Neural progenitor cell (in vitro differentiated cells): ENCODE measurements around the gene CCDC178.

Experiments
- CTCF ChIP-seq: fragments of 200-600 bp; sonication (generic); IDR thresholded peaks from 2 replicates; pipeline ENCODE4 v1.5.1; 2017; ENCODE audit warnings: antibody characterized with exemption, mild to moderate bottlenecking
- EZH2 ChIP-seq: fragments of 200-600 bp; sonication (generic); IDR thresholded peaks from 2 replicates; pipeline ENCODE4 v1.6.1; 2017; ENCODE audit warnings: antibody characterized with exemption, mild to moderate bottlenecking, moderate library complexity
- EZH2phosphoT487 ChIP-seq: fragments of 200-600 bp; sonication (generic); IDR thresholded peaks from 2 replicates; pipeline ENCODE4 v1.6.1; 2017; ENCODE audit warnings: antibody characterized with exemption

DNA sequence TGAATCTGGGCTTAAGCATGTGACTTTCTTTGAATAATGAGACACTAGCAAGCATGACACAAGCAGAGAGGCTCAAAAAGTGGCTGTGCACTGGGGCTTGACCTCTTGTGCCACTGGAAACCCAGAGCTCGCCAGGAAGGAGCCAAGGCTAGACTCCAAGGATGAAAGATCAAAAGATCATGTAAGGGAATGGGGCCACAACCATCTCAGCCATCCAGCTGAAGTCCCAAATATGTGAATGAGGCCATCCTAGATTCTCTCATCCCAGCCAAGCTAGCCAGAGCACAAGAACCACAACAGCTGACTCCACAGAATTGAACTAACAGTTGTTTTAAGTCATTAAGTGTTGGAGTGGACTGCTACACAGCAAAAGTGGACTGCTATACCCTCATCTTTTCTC is 288.1 kb downstream of the CCDC178 start:
- TF ChIP-seq EZH2phosphoT487 (no peak), CTCF (no peak), EZH2 (no peak)
